HepG2 (cell line): Measurements from ENCODE around the gene LRP10. TPM values are rescaled to one million over a fixed set of nuclear protein-coding genes. Genes with fewer than 3 reads are reported as not detected.

Experiments
- ELF3 ChIP-seq: IDR thresholded peaks from 2 replicates; pipeline ENCODE4 v1.6.1; 2016; ENCODE audit warnings: missing genetic modification reagents, missing compliant biosample characterization
- FOXK1 ChIP-seq: sonication (generic); formaldehyde crosslinking; IDR thresholded peaks from 2 replicates; pipeline ENCODE4 v1.4.0; 2020; ENCODE audit warnings: low read depth, missing genetic modification reagents, borderline replicate concordance
- GZF1 ChIP-seq: sonication (generic); formaldehyde crosslinking; IDR thresholded peaks from 2 replicates; pipeline ENCODE4 v1.5.1; 2020; ENCODE audit warnings: mild to moderate bottlenecking, missing genetic modification reagents
- HIVEP1 ChIP-seq: sonication (generic); formaldehyde crosslinking; IDR thresholded peaks from 2 replicates; pipeline ENCODE4 v1.4.0; 2020; ENCODE audit warnings: mild to moderate bottlenecking, missing genetic modification reagents
- HNF4A ChIP-seq: sonication (generic); formaldehyde crosslinking; IDR thresholded peaks from 2 replicates; pipeline ENCODE4 v1.4.0; 2020; ENCODE audit warnings: missing genetic modification reagents
- KAT2B ChIP-seq: fragments of 150-350 bp; IDR thresholded peaks from 2 replicates; pipeline ENCODE4 v1.6.1; 2014; ENCODE audit warnings: low read depth, low read length, borderline replicate concordance
- RBAK ChIP-seq: sonication (generic); formaldehyde crosslinking; IDR thresholded peaks from 2 replicates; pipeline ENCODE4 v1.5.1; 2020; ENCODE audit warnings: mild to moderate bottlenecking, missing genetic modification reagents
- SKI ChIP-seq: fragments of 450-650 bp; IDR thresholded peaks from one replicate; pipeline ENCODE4 v1.6.1; 2018; ENCODE audit warnings: mild to moderate bottlenecking; ENCODE audit not compliant: partially characterized antibody
- SOX5 ChIP-seq: IDR thresholded peaks from 2 replicates; pipeline ENCODE4 v1.6.1; 2016; ENCODE audit warnings: borderline replicate concordance
- STAG1 ChIP-seq: sonication (generic); formaldehyde crosslinking; IDR thresholded peaks from 2 replicates; pipeline ENCODE4 v1.4.0; 2020; ENCODE audit warnings: missing genetic modification reagents
- ZNF12 ChIP-seq: sonication (generic); formaldehyde crosslinking; IDR thresholded peaks from 2 replicates; pipeline ENCODE4 v1.5.0; 2020; ENCODE audit warnings: missing genetic modification reagents
- ZNF547 ChIP-seq: sonication (generic); formaldehyde crosslinking; IDR thresholded peaks from 2 replicates; pipeline ENCODE4 v1.5.1; 2020; ENCODE audit warnings: mild to moderate bottlenecking, missing genetic modification reagents
- ZNF550 ChIP-seq: sonication (generic); formaldehyde crosslinking; IDR thresholded peaks from 2 replicates; pipeline ENCODE4 v1.4.0; 2020; ENCODE audit warnings: mild to moderate bottlenecking, missing genetic modification reagents, borderline replicate concordance
- ZNF800 ChIP-seq: sonication (generic); formaldehyde crosslinking; IDR thresholded peaks from 2 replicates; pipeline ENCODE4 v1.4.0; 2020; ENCODE audit warnings: missing genetic modification reagents
- polyA plus RNA-seq, 8 experiments: library from polyadenylated mRNA; depleted of rRNA in 3 of 8; stranded (reverse) in 7 of 8; unstranded in 1 of 8; fragments of >200 nt; fragmentation: Illumina TruSeq in 4 of 8; extraction: Trizol in 4 of 8; gene quantifications; 2 replicates each; pipeline versions ENCODE4 v1.2.1 to v1.2.3, GENCODE V29; 2011 to 2016; ENCODE audit warnings: low read depth in 4 of 8, missing spikeins in 1 of 8, mixed read lengths in 1 of 8; ENCODE audit not compliant: insufficient read depth in 1 of 8
- total RNA-seq, 5 experiments: library from RNA; depleted of rRNA; stranded (reverse); fragments of >200 nt; fragmentation: Illumina TruSeq; extraction: Trizol; gene quantifications; 2 replicates each; pipeline ENCODE4 v1.2.3, GENCODE V29; 2016; ENCODE audit warnings: low read depth in 1 of 5
- TF ChIP-seq, protein P1 (sequence below): sonication (generic); formaldehyde crosslinking; IDR thresholded peaks from 2 replicates; pipeline ENCODE4 v1.5.0; 2020; ENCODE audit warnings: mild to moderate bottlenecking, missing genetic modification reagents, moderate library complexity
- TF ChIP-seq, protein P2 (sequence below): sonication (generic); formaldehyde crosslinking; IDR thresholded peaks from 2 replicates; pipeline ENCODE4 v1.8.0; 2022; ENCODE audit warnings: missing genetic modification reagents, low read depth, mild to moderate bottlenecking, borderline replicate concordance
- TF ChIP-seq, protein P3 (sequence below), 2 experiments: sonication (generic) in 1 of 2; formaldehyde crosslinking in 1 of 2; IDR thresholded peaks; 2 replicates each; pipeline versions ENCODE4 v1.4.0 to v1.6.1; 2016 to 2020; ENCODE audit warnings: borderline replicate concordance in 1 of 2, low read depth in 1 of 2, mild to moderate bottlenecking in 1 of 2, missing genetic modification reagents in 1 of 2
- TF ChIP-seq, protein P4 (sequence below): sonication (generic); formaldehyde crosslinking; IDR thresholded peaks from 2 replicates; pipeline ENCODE4 v1.5.0; 2020; ENCODE audit warnings: mild to moderate bottlenecking, missing genetic modification reagents

Gene LRP10
- total and polyA plus RNA-seq, 2 of the 13 experiments (the other 11 are each of a cell fraction or from before 2014, with no cell fraction given) = 16.9 to 45.2 TPM

GRCh38 chr14:22900081-22900799 is 28.7 kb downstream of the LRP10 start (continued):
- TF ChIP-seq ELF3 (CRISPR knock-in tag) = 0 out of 2 replicates have a peak, but pooled peaks have one; percentile 13
- no peak for TF ChIP-seq SKI
- TF ChIP-seq HNF4A (CRISPR knock-in tag) = no peak
- peak; percentile 67; the same call in 1 of the 2 replicates for TF ChIP-seq GZF1
- TF ChIP-seq ZNF550 = no peak
- TF ChIP-seq FOXK1 (CRISPR knock-in tag) = peak; percentile 28; the same call in 1 of the 2 replicates
- TF ChIP-seq, protein P1, sequence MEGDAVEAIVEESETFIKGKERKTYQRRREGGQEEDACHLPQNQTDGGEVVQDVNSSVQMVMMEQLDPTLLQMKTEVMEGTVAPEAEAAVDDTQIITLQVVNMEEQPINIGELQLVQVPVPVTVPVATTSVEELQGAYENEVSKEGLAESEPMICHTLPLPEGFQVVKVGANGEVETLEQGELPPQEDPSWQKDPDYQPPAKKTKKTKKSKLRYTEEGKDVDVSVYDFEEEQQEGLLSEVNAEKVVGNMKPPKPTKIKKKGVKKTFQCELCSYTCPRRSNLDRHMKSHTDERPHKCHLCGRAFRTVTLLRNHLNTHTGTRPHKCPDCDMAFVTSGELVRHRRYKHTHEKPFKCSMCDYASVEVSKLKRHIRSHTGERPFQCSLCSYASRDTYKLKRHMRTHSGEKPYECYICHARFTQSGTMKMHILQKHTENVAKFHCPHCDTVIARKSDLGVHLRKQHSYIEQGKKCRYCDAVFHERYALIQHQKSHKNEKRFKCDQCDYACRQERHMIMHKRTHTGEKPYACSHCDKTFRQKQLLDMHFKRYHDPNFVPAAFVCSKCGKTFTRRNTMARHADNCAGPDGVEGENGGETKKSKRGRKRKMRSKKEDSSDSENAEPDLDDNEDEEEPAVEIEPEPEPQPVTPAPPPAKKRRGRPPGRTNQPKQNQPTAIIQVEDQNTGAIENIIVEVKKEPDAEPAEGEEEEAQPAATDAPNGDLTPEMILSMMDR = peak; percentile 87
- TF ChIP-seq ZNF547 = no peak
- TF ChIP-seq ZNF12 (CRISPR knock-in tag) = no peak
- TF ChIP-seq KAT2B = no peak
- TF ChIP-seq ZNF800 (CRISPR knock-in tag) = no peak
- TF ChIP-seq, protein P2, sequence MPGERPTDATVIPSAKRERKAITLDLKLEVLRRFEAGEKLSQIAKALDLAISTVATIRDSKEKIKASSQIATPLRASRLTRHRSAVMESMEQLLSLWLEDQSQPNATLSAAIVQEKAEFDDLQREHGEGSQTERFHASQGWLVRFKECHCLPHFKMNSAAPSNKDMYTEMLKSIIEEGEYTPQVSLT (CRISPR knock-in tag) = no peak
- TF ChIP-seq, protein P3, sequence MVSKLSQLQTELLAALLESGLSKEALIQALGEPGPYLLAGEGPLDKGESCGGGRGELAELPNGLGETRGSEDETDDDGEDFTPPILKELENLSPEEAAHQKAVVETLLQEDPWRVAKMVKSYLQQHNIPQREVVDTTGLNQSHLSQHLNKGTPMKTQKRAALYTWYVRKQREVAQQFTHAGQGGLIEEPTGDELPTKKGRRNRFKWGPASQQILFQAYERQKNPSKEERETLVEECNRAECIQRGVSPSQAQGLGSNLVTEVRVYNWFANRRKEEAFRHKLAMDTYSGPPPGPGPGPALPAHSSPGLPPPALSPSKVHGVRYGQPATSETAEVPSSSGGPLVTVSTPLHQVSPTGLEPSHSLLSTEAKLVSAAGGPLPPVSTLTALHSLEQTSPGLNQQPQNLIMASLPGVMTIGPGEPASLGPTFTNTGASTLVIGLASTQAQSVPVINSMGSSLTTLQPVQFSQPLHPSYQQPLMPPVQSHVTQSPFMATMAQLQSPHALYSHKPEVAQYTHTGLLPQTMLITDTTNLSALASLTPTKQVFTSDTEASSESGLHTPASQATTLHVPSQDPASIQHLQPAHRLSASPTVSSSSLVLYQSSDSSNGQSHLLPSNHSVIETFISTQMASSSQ (IDR thresholded peaks at IDR 0.05; ENCODE audit: low read depth) = no peak
- TF ChIP-seq, protein P3 (CRISPR knock-in tag; IDR thresholded peaks at IDR 0.05; ENCODE audit: borderline replicate concordance) = no peak
- TF ChIP-seq, protein P4, sequence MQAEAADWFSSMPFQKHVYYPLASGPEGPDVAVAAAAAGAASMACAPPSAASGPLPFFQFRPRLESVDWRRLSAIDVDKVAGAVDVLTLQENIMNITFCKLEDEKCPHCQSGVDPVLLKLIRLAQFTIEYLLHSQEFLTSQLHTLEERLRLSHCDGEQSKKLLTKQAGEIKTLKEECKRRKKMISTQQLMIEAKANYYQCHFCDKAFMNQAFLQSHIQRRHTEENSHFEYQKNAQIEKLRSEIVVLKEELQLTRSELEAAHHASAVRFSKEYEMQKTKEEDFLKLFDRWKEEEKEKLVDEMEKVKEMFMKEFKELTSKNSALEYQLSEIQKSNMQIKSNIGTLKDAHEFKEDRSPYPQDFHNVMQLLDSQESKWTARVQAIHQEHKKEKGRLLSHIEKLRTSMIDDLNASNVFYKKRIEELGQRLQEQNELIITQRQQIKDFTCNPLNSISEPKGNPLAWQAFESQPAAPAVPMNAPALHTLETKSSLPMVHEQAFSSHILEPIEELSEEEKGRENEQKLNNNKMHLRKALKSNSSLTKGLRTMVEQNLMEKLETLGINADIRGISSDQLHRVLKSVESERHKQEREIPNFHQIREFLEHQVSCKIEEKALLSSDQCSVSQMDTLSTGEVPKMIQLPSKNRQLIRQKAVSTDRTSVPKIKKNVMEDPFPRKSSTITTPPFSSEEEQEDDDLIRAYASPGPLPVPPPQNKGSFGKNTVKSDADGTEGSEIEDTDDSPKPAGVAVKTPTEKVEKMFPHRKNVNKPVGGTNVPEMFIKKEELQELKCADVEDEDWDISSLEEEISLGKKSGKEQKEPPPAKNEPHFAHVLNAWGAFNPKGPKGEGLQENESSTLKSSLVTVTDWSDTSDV (CRISPR knock-in tag) = no peak
- TF ChIP-seq RBAK (CRISPR knock-in tag) = no peak
- TF ChIP-seq SOX5 (CRISPR knock-in tag) = 0 out of 2 replicates have a peak, but pooled peaks have one; percentile 44
- no peak for TF ChIP-seq HIVEP1 (CRISPR knock-in tag)
- TF ChIP-seq STAG1 = peak; percentile 73
